GM12892 (cell line): Measurements from ENCODE around the gene SURF2.
"Not testable (repeated sequence)": the region's sequence is repeated elsewhere in the genome, so short reads cannot be mapped to it uniquely, and the experiment has no call there.

Experiments
- DNase-seq: peaks from one replicate; pipeline ENCODE4 v3.0.0; 2011; ENCODE audit not compliant: insufficient read length
- FAIRE-seq: peaks from 2 replicates; lab custom pipeline; 2011; peaks lifted over from hg19 to GRCh38; lab: Jason Lieb, UNC
- POLR2A ChIP-seq: IDR thresholded peaks from 2 replicates; pipeline ENCODE4 v1.6.1; 2011; ENCODE audit warnings: low read depth, low read length, control low read depth
- POLR2AphosphoS5 ChIP-seq: IDR thresholded peaks from 2 replicates; pipeline ENCODE4 v1.6.1; 2011; ENCODE audit warnings: low read depth, low read length, control low read depth
- TAF1 ChIP-seq: IDR thresholded peaks from 2 replicates; pipeline ENCODE4 v1.6.1; 2011; ENCODE audit warnings: low read depth, mild to moderate bottlenecking, control low read depth, low read length, borderline replicate concordance

Gene SURF2

GRCh38 chr9:133374612-133375115 is 18.3 kb downstream of the SURF2 start:
- no peak for DNase-seq
- TF ChIP-seq POLR2AphosphoS5 (no peak), POLR2A (no peak), TAF1 (no peak)
- no peak for FAIRE-seq

GRCh38 chr9:133375116-133375723 is 18.9 kb downstream of the SURF2 start:
- TF ChIP-seq POLR2A, result no peak
- TF ChIP-seq TAF1, result no peak
- no peak for TF ChIP-seq POLR2AphosphoS5
- peak; percentile 54 for DNase-seq
- no peak for FAIRE-seq

GRCh38 chr9:133375724-133376654 is 19.6 kb downstream of the SURF2 start, which contains the start of the genes STKLD1 and SURF4:
Gene STKLD1, plus strand, starts transcription at chr9:133376366. Its CDS starts 108 bp downstream, at chr9:133376474.
Gene SURF4, minus strand, starts transcription at chr9:133376060. Its CDS starts 91 bp downstream, at chr9:133375969.
- DNase-seq (peak; percentile 100), FAIRE-seq (peak; percentile 95)
- peak; percentile 82 for TF ChIP-seq POLR2AphosphoS5
- TF ChIP-seq TAF1, result peak; percentile 85
- TF ChIP-seq POLR2A, result peak; percentile 91

DNA sequence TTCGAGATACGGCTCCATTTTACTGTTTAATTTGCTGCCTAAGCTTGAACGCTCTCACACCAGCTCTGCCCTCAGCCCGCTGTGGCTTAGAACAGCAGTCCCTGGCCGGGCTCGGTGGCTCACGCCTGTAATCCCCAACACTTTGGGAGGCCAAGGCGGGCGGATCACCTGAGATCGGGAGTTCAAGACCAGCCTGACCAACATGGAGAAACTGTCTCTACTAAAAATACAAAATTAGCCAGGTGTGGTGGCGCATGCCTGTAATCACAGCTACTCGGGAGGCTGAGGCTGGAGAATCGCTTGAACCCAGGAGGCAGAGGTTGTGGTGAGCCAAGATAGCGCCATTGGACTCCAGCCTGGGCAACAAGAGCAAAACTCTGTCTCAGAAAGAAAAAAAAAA is 20.9 kb downstream of the SURF2 start:
- not testable (repeated sequence) for DNase-seq, FAIRE-seq

DNA sequence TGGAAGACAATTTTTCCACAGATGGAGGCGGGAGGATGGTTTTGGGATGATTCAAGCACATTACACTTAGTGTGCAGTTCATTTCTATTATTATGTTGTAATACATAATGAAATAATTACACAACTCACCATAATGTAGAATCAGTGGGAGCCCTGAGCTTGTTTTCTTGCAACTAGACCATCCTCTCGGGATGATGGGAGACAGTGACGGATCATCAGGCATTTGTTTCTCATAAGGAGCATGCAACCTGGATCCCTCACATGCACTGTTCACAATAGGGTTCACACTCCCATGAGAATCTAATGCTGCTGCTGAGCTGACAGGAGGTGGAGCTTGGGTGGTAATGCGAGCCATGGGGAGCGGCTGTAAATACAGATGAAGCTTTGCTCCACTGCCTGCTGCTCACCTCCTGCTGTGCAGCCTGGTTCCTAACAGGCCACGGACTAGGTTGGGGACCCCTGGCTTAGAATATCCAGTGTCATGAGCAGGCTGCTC is 21.4 kb downstream of the SURF2 start:
- no peak for TF ChIP-seq TAF1
- TF ChIP-seq POLR2AphosphoS5, result no peak
- no peak for TF ChIP-seq POLR2A
- no peak for DNase-seq
- FAIRE-seq, result no peak

DNA sequence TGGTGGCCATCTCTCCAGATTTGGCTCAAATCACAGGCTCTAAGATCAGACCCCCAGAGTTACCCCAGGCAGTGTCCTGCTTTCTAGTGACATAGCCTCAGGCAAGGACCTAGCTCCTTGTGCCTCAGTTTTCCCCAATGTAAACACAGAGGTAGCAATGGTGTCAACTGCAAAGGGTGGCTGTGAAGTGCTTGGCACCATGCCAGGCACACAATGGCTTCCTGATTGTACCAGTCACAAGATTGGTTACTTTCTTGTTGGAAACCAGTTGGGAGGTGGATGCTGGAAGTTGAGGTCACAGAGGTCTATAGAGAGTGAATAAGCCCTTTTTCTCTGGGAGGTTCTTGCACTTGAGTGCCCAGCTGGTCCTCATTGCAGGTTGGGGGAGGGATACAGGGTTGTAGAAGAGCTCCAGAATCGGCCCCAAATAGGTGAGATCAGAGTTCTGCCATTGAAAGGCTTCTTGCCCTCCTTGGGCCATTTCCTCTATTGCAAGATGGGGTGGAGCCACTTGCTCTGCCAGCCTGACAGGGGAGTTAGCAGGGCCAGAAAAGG is 22.1 kb downstream of the SURF2 start:
- FAIRE-seq (no peak), DNase-seq (no peak)
- TF ChIP-seq POLR2A, result no peak
- TF ChIP-seq POLR2AphosphoS5, result no peak
- no peak for TF ChIP-seq TAF1

- TF ChIP-seq POLR2A (no peak), TAF1 (no peak), POLR2AphosphoS5 (no peak)
- DNase-seq (no peak), FAIRE-seq (no peak)
These were observed 23.1 kb downstream of the SURF2 start for GRCh38 chr9:133379153-133380086.

- TF ChIP-seq TAF1, result no peak
- no peak for TF ChIP-seq POLR2AphosphoS5
- no peak for TF ChIP-seq POLR2A
These were observed 24.4 kb downstream of the SURF2 start for GRCh38 chr9:133380734-133381133.

GRCh38 chr9:133382507-133383141 is 26.3 kb downstream of the SURF2 start:
- TF ChIP-seq POLR2A, result no peak
- no peak for TF ChIP-seq POLR2AphosphoS5
- TF ChIP-seq TAF1, result no peak
- DNase-seq (no peak), FAIRE-seq (no peak)

More at GRCh38 chr9:133380734-133381133, 24.4 kb downstream of the SURF2 start:
- no peak for DNase-seq
- no peak for FAIRE-seq

DNA sequence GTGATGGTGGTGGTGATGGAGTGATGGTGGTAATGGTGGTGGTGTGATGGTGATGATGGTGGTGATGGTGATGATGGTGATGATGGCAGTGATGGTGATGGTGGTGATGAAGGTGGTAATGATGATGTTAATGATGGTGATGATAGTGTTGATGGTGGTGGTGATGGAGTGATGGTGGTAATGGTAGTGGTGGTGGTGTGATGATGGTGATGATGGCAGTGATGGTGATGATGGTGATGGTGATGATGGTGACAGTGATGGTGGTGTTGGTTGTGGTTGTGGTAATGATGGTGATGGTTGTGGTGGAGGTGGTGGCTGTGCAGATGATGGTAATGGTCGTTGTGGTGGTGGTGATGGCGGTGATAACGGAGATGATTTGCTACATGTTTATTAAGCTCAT is 27.1 kb downstream of the SURF2 start:
- no peak for TF ChIP-seq POLR2A
- TF ChIP-seq POLR2AphosphoS5, result no peak
- TF ChIP-seq TAF1, result no peak
- no peak for FAIRE-seq
- DNase-seq, result no peak

- TF ChIP-seq TAF1 (no peak), POLR2AphosphoS5 (no peak), POLR2A (no peak)
- DNase-seq (no peak), FAIRE-seq (no peak)
These were observed 28.5 kb downstream of the SURF2 start for GRCh38 chr9:133384736-133385321.
